Thyroid gland (tissue), 4 donors: ENCODE measurements around the gene SLC22A1.
"Not testable (repeated sequence)": the region's sequence is repeated elsewhere in the genome, so short reads cannot be mapped to it uniquely, and the experiment has no call there.

Experiments used
- POLR2A ChIP-seq, 2 donors: fragments of 450-650 bp; IDR thresholded peaks; one replicate each; pipeline ENCODE4 v1.6.1; 2017; ENCODE audit warnings: antibody characterized with exemption in 2 of 2, mild to moderate bottlenecking in 2 of 2, moderate library complexity in 1 of 2
- TF ChIP-seq, protein P1 (sequence below), 6 experiments: fragments of 200-600 bp in 3 of 6; fragments of 450-650 bp in 3 of 6; sonication (generic) in 3 of 6; IDR thresholded peaks; one replicate each; pipeline ENCODE4 v1.5.1; 2016 to 2019; ENCODE audit warnings: antibody characterized with exemption in 6 of 6, mild to moderate bottlenecking in 2 of 6, inconsistent platforms in 1 of 6, moderate library complexity in 1 of 6

GRCh38 chr6:160165928-160166327 lies 44.3 kb downstream of the SLC22A1 start:
- TF ChIP-seq, protein P1, sequence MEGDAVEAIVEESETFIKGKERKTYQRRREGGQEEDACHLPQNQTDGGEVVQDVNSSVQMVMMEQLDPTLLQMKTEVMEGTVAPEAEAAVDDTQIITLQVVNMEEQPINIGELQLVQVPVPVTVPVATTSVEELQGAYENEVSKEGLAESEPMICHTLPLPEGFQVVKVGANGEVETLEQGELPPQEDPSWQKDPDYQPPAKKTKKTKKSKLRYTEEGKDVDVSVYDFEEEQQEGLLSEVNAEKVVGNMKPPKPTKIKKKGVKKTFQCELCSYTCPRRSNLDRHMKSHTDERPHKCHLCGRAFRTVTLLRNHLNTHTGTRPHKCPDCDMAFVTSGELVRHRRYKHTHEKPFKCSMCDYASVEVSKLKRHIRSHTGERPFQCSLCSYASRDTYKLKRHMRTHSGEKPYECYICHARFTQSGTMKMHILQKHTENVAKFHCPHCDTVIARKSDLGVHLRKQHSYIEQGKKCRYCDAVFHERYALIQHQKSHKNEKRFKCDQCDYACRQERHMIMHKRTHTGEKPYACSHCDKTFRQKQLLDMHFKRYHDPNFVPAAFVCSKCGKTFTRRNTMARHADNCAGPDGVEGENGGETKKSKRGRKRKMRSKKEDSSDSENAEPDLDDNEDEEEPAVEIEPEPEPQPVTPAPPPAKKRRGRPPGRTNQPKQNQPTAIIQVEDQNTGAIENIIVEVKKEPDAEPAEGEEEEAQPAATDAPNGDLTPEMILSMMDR (IDR thresholded peaks at IDR 0.05): not testable (repeated sequence)
- not testable (repeated sequence) for TF ChIP-seq POLR2A (IDR thresholded peaks at IDR 0.05)
